AG20443 (cell line): ENCODE measurements around the gene LRCH3.

Experiments
- DNase-seq: peaks from one replicate; pipeline ENCODE4 v3.0.0; 2012; ENCODE audit warnings: low spot score, mixed read lengths

The LRCH3 gene

GRCh38 chr3:197936819-197937384 is 145.8 kb downstream of the LRCH3 start:
- no peak for DNase-seq
